Kidney epithelial cell (primary cell): ENCODE measurements around the gene MSANTD2. TPM values are rescaled to one million over a fixed set of nuclear protein-coding genes. Genes with fewer than 3 reads are reported as not detected.

Experiments used
- DNase-seq: peaks from one replicate; pipeline ENCODE4 v3.0.0-alpha.2; 2010; ENCODE audit warnings: low read depth
- H3K27me3 ChIP-seq: 2 replicates; pipeline ENCODE4 v1.6.0; 2011; ENCODE audit warnings: low read length; ENCODE audit not compliant: control insufficient read depth, insufficient read depth
- H3K36me3 ChIP-seq: 2 replicates; pipeline ENCODE4 v1.5.1; 2011; ENCODE audit warnings: low read length; ENCODE audit not compliant: control insufficient read depth, insufficient read depth
- H3K4me3 ChIP-seq: 2 replicates; pipeline ENCODE4 v1.5.1; 2011; ENCODE audit warnings: low read depth, mild to moderate bottlenecking, control low read depth, low read length
- total RNA-seq: library from RNA; depleted of rRNA; stranded (reverse); fragments of >200 nt; gene quantifications from 2 replicates; pipeline ENCODE4 v1.2.3, GENCODE V29; 2015
- TF ChIP-seq, protein P1 (sequence below): IDR thresholded peaks from 2 replicates; pipeline ENCODE4 v1.5.1; 2011; ENCODE audit warnings: mild to moderate bottlenecking, moderate library complexity, low read length, control low read depth, inconsistent platforms; ENCODE audit not compliant: insufficient read depth, poor library complexity, severe bottlenecking

The MSANTD2 gene
- total RNA-seq, 1 donor from 2014 or later, result 16.0 TPM

DNA sequence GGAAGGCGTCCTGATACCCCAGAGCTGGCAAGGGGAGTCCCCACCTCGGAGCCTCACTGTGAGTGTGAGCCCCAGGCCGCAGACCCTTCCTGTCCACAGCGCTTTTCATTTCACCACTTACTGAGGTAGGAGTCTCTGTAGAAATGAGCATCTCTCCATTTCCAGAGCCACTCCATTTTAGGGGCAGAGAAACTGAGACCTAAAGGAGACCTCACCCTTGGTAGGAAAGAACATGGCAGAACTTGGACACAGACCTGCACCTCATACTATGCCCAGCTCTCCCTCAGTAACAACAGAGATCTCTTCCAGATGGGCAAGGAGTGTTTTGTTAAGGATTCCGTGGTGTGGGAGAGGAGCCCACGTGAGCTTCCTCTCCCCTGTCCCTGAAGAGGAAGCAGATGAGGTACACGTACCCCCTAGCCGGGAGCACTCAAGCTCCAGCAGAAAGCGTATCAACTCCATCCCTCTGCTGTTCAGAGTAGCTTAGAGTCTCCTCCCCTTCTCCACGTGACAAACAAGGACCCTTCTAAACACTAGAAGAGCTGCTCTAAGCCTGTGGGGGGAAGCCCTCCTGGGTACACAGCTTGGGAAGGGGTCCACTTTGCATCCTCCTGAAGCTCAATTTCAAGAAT is 47.6 kb downstream of the MSANTD2 start:
- no peak for DNase-seq
- Histone ChIP-seq H3K36me3 (no peaks in the 10 kb centered on the region), H3K27me3 (peaks cover 25% of the 10 kb centered on the region), H3K4me3 (no peak overlapping the region)
- TF ChIP-seq, protein P1, sequence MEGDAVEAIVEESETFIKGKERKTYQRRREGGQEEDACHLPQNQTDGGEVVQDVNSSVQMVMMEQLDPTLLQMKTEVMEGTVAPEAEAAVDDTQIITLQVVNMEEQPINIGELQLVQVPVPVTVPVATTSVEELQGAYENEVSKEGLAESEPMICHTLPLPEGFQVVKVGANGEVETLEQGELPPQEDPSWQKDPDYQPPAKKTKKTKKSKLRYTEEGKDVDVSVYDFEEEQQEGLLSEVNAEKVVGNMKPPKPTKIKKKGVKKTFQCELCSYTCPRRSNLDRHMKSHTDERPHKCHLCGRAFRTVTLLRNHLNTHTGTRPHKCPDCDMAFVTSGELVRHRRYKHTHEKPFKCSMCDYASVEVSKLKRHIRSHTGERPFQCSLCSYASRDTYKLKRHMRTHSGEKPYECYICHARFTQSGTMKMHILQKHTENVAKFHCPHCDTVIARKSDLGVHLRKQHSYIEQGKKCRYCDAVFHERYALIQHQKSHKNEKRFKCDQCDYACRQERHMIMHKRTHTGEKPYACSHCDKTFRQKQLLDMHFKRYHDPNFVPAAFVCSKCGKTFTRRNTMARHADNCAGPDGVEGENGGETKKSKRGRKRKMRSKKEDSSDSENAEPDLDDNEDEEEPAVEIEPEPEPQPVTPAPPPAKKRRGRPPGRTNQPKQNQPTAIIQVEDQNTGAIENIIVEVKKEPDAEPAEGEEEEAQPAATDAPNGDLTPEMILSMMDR, result no peak

DNA sequence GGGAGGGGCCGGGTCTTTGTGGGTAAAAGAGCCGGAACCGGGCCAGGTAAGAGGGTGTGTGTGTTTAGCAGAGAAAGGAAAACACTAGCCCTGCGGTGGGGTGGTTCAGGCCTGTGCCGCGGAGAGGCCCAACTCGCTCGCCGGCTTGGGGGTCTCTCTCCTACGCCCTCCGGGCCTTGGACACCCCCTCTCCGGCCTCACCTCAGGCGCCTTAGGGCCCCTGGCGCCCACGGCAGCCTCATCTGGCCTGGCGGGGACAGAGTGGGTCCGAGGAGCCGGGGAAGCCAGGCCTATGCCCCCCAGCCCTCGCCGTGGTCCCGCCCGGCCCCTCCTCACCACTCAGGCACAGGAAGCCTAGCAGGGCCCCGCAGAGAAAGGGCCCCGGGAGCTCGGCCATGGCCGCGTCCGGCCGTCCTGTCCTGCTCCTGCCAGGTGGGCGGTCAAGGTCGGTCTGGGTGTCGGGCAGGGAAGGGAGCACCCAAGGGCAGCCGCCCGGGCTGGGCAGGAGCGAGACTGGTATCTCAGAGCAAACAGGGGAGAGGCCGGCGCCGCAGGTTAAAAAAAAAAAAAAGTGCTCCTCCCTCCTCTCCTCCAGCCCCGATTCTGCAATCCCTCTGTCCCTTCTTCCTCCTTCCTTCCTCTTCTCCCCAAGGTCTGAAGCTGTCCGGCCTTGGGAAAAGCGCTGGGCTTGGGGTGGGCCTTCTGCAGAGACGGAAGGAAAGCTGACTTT is 48.3 kb downstream of the MSANTD2 start, which contains the start of gene VSIG2:
TSS of gene VSIG2 (minus strand) at position 515 of the 730 bp plus-strand sequence. CDS start at position 397, 118 bp downstream.
- no peak within 1 kb of the TSS for H3K4me3 ChIP-seq

DNA sequence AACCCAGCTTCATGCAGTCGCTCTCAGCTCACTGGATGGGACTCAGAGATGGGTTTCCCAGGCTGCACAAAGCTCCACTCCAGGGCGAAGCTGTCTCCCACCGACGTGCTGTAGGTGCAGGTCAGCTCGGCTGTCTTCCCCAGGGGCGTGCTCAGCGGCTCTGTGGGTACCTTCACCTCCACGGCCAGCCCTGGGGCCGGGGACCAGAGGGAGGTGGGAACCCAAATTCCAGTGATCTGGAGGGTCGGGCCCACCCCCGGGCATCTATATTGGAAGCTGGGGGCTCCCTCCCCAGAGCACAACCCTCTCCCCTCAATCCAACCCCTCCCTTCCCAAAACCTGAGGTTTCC is 48.8 kb downstream of the MSANTD2 start:
- Histone ChIP-seq H3K36me3 (no peaks in the 10 kb centered on the region), H3K4me3 (no peak overlapping the region), H3K27me3 (peaks cover 25% of the 10 kb centered on the region)
- DNase-seq, result no peak
- TF ChIP-seq, protein P1, result no peak

More for the DNA sequence above, 48.3 kb downstream of the MSANTD2 start, which contains the start of gene VSIG2:
- peaks cover 25% of the 10 kb centered on the region for H3K27me3 ChIP-seq
- TF ChIP-seq, protein P1, result no peak
- H3K36me3 ChIP-seq, result no peaks in the 10 kb centered on the region
- no peak for DNase-seq

DNA sequence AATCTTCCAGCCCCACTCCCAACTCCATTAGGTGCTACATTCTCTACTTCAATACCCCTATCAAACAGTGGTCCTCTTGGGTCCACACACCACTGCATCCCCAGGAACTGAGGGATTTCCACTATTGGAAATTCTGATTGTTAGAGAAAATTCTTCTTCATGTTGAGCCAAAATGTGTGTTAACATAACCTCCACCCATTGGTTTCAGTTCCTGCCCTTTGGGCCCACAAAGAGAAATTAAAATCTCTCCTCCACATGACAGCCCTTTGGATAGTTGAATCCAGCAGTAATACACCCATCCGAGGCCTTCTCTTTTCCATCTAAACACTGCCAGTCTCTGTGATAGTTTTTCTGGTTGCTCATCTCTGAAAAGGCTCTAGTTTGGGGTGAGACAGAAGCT is 50.3 kb downstream of the MSANTD2 start:
- Histone ChIP-seq H3K27me3 (peaks cover 34% of the 10 kb centered on the region), H3K4me3 (no peak overlapping the region), H3K36me3 (no peaks in the 10 kb centered on the region)
- TF ChIP-seq, protein P1, result no peak
- DNase-seq, result no peak

DNA sequence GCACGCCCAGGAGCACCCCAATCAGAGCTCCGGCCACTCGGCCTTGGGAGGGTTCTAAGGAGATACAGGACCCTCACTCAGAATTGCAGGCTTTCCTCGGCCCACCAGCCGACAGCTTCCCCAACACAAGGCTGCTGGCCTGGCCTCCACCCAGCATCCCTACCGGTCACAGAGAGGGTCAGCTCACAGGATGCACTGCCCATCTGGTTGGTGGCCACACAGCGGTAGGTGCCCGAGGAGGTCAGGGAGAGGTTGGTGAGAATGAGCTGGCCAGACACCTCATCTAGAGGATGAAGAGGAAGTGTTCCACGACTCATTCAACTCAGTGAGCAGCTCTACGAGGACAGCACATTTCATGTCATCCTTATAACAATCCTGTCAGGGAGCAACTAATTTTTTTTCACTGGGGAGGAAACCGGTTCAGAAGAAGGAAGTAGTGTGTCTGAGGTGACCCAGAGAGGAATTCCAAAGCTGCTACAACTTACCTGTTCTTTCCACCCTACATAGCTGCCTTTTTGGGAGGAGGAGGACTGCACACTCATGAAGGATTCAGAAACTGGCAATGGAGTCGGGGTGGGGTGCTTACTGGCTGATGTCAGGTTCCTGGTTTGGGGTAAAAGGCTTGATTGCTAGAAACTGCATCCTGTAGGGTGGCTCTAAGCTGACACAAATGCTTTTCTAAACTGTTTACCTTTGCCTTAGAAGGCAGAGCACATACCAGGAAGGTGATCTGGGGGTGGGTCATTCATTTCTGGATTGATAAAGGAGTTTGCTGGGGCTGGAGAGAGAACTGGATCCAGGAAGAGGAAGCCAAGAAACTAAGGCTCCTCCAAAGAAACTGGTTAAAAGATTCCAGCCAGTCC is 51.5 kb downstream of the MSANTD2 start:
- DNase-seq, result no peak
- Histone ChIP-seq H3K4me3 (no peak overlapping the region), H3K36me3 (no peaks in the 10 kb centered on the region), H3K27me3 (peaks cover 36% of the 10 kb centered on the region)
- TF ChIP-seq, protein P1, result no peak
